OCI-LY1 (cell line): ENCODE results near the gene DNAH8.

Experiments used
- H2AFZ ChIP-seq: fragments of 200-600 bp; sonication (generic), shearing (Covaris generic); 2 replicates; pipeline ENCODE4 v1.6.0; 2014; ENCODE audit warnings: antibody characterized with exemption, mild to moderate bottlenecking, low read length
- H3F3A ChIP-seq: fragments of 200-600 bp; sonication (generic), shearing (Covaris generic); 2 replicates; pipeline ENCODE4 v1.6.0; 2014; ENCODE audit warnings: mild to moderate bottlenecking, antibody characterized with exemption, low read length, moderate library complexity; ENCODE audit not compliant: insufficient read depth
- H3K27ac ChIP-seq: fragments of 200-600 bp; sonication (generic); 2 replicates; pipeline ENCODE4 v1.5.1; 2014; ENCODE audit warnings: low read length, mixed run types, mild to moderate bottlenecking, low read depth; ENCODE audit not compliant: poor library complexity, severe bottlenecking
- H3K27me3 ChIP-seq: fragments of 200-600 bp; sonication (generic); 2 replicates; pipeline ENCODE4 v1.6.0; 2014; ENCODE audit warnings: antibody characterized with exemption, mild to moderate bottlenecking, low read length, moderate library complexity; ENCODE audit not compliant: insufficient read depth
- H3K36me3 ChIP-seq: fragments of 200-600 bp; sonication (generic); 2 replicates; pipeline ENCODE4 v1.6.1; 2014; ENCODE audit warnings: mild to moderate bottlenecking, antibody characterized with exemption, low read length, moderate library complexity, mixed read lengths; ENCODE audit not compliant: insufficient read depth
- H3K4me1 ChIP-seq: fragments of 200-600 bp; sonication (generic); 2 replicates; pipeline ENCODE4 v1.5.1; 2014; ENCODE audit warnings: mild to moderate bottlenecking, low read length, moderate library complexity; ENCODE audit not compliant: insufficient read depth, severe bottlenecking
- H3K4me2 ChIP-seq: fragments of 200-600 bp; sonication (generic), shearing (Covaris generic); 2 replicates; pipeline ENCODE4 v1.6.1; 2014; ENCODE audit warnings: low read length
- H3K4me3 ChIP-seq: fragments of 200-600 bp; sonication (generic); 2 replicates; pipeline ENCODE4 v1.5.1; 2014; ENCODE audit warnings: low read length, low read depth, mild to moderate bottlenecking, mixed read lengths; ENCODE audit not compliant: poor library complexity, severe bottlenecking
- H3K79me2 ChIP-seq: fragments of 200-600 bp; shearing (Covaris generic); 2 replicates; pipeline ENCODE4 v1.6.1; 2016; ENCODE audit warnings: mixed run types, low read length, mixed read lengths; ENCODE audit not compliant: insufficient read depth
- H3K9ac ChIP-seq: fragments of 200-600 bp; sonication (generic), shearing (Covaris generic); 2 replicates; pipeline ENCODE4 v1.6.1; 2014; ENCODE audit warnings: mild to moderate bottlenecking, low read length, mixed read lengths
- H3K9me2 ChIP-seq: fragments of 200-600 bp; sonication (generic), shearing (Covaris generic); 2 replicates; pipeline ENCODE4 v1.6.1; 2014; ENCODE audit warnings: low read depth, mild to moderate bottlenecking, low read length, mixed read lengths
- H3K9me3 ChIP-seq: fragments of 200-600 bp; shearing (Covaris generic); 2 replicates; pipeline ENCODE4 v1.6.1; 2014; ENCODE audit warnings: low read length, mixed read lengths
- H4K20me1 ChIP-seq: fragments of 200-600 bp; sonication (generic), shearing (Covaris generic); 2 replicates; pipeline ENCODE4 v1.6.0; 2016; ENCODE audit warnings: mild to moderate bottlenecking, low read length; ENCODE audit not compliant: insufficient read depth
- EZH2 ChIP-seq: fragments of 200-600 bp; sonication (generic), shearing (Covaris generic); IDR thresholded peaks from 2 replicates; pipeline ENCODE4 v1.8.0; 2017; ENCODE audit warnings: borderline replicate concordance, mixed run types, mild to moderate bottlenecking, antibody characterized with exemption, low read length, moderate library complexity, mixed read lengths
- TF ChIP-seq, protein P1 (sequence below): fragments of 200-600 bp; sonication (generic), shearing (Covaris generic); IDR thresholded peaks from 2 replicates; pipeline ENCODE4 v1.5.1; 2017; ENCODE audit warnings: mild to moderate bottlenecking, antibody characterized with exemption, low read length, moderate library complexity, mixed read lengths

The DNAH8 gene

DNA sequence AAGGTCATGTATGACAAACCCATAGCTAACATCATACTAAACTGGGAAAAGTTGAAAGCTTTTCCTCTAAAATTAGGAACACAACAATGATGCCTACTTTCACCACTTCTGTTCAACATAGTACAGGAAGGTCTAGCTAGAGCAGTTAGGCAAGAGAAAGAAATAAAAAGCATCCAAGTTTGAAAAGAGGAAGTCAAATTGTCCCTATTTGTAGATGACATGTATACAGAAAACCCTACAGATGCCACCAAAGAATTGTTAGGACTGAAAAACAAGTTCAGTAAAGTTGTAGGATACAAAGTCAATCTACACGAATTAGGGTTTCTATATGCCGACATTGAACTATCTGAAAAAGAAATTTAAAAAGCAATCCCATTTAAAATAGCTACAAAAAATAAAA, 244.0 kb downstream of the DNAH8 start:
- H3K4me1 ChIP-seq, result no peaks in the 10 kb centered on the region
- no peaks in the 10 kb centered on the region for H3F3A ChIP-seq
- no peaks in the 10 kb centered on the region for H3K36me3 ChIP-seq
- no peak for TF ChIP-seq EZH2
- TF ChIP-seq, protein P1, sequence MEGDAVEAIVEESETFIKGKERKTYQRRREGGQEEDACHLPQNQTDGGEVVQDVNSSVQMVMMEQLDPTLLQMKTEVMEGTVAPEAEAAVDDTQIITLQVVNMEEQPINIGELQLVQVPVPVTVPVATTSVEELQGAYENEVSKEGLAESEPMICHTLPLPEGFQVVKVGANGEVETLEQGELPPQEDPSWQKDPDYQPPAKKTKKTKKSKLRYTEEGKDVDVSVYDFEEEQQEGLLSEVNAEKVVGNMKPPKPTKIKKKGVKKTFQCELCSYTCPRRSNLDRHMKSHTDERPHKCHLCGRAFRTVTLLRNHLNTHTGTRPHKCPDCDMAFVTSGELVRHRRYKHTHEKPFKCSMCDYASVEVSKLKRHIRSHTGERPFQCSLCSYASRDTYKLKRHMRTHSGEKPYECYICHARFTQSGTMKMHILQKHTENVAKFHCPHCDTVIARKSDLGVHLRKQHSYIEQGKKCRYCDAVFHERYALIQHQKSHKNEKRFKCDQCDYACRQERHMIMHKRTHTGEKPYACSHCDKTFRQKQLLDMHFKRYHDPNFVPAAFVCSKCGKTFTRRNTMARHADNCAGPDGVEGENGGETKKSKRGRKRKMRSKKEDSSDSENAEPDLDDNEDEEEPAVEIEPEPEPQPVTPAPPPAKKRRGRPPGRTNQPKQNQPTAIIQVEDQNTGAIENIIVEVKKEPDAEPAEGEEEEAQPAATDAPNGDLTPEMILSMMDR, result no peak
- no peaks in the 10 kb centered on the region for H3K27me3 ChIP-seq
- H3K9me3 ChIP-seq, result no peaks in the 10 kb centered on the region
- H4K20me1 ChIP-seq, result no peaks in the 10 kb centered on the region
- H2AFZ ChIP-seq, result no peak overlapping the region
- H3K9me2 ChIP-seq, result no peaks in the 10 kb centered on the region
- H3K79me2 ChIP-seq, result no peaks in the 10 kb centered on the region
- H3K4me2 ChIP-seq, result no peak overlapping the region
- H3K9ac ChIP-seq, result no peak overlapping the region
- no peak overlapping the region for H3K27ac ChIP-seq
- no peak overlapping the region for H3K4me3 ChIP-seq

DNA sequence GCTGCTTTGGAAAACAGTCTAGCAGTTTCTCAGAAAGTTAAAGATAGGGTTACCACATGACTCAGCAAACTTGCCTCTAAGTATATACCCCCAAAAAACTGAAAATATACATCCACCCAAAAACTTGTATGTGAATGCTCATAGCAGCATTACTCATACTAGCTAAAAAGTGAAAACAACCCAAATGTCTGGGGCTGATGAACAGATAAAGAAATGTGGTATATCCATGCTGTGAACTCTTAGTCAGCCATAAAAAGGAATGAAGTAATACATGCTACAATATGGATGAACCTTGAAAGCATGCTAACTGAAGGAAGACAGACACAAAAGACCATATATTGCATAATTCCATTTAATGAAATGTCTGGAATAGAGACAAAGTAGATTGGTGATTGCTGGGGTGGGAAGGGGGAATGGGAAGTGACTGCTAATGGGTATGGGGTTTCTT, 253.6 kb downstream of the DNAH8 start:
- TF ChIP-seq, protein P1, result no peak
- no peak for TF ChIP-seq EZH2
- no peaks in the 10 kb centered on the region for H4K20me1 ChIP-seq
- H3K79me2 ChIP-seq, result no peaks in the 10 kb centered on the region
- no peaks in the 10 kb centered on the region for H3K9me3 ChIP-seq
- H3K4me1 ChIP-seq, result no peaks in the 10 kb centered on the region
- no peaks in the 10 kb centered on the region for H3K9me2 ChIP-seq
- H3K36me3 ChIP-seq, result no peaks in the 10 kb centered on the region
- no peak overlapping the region for H2AFZ ChIP-seq
- no peak overlapping the region for H3K4me2 ChIP-seq
- H3K27me3 ChIP-seq, result no peaks in the 10 kb centered on the region
- H3K27ac ChIP-seq, result no peak overlapping the region
- no peak overlapping the region for H3K4me3 ChIP-seq
- H3F3A ChIP-seq, result no peaks in the 10 kb centered on the region
- H3K9ac ChIP-seq, result no peak overlapping the region

GRCh38 chr6:38973178-38974057, 258.3 kb downstream of the DNAH8 start:
- Histone ChIP-seq H4K20me1 (no peaks in the 10 kb centered on the region), H3K9me2 (no peaks in the 10 kb centered on the region), H3K9ac (no peak overlapping the region), H3K27ac (no peak overlapping the region), H3K79me2 (no peaks in the 10 kb centered on the region), H3K9me3 (no peaks in the 10 kb centered on the region), H3K4me2 (no peak overlapping the region), H3K4me1 (no peaks in the 10 kb centered on the region), H3F3A (no peaks in the 10 kb centered on the region), H3K36me3 (no peaks in the 10 kb centered on the region), H2AFZ (no peak overlapping the region), H3K27me3 (no peaks in the 10 kb centered on the region), H3K4me3 (no peak overlapping the region)
- no peak for TF ChIP-seq EZH2
- TF ChIP-seq, protein P1, result peak; percentile 67
